PFSK-1 (cell line): ENCODE results near the gene DOLPP1.

Experiments
- FOXP2 ChIP-seq: optimal IDR thresholded peaks from 2 replicates; pipeline ENCODE3; 2011; ENCODE audit warnings: borderline replicate concordance, control low read depth, inconsistent platforms; ENCODE audit not compliant: insufficient read depth; ENCODE audit errors: extremely low read length, extremely low read depth
- POLR2AphosphoS5 ChIP-seq: IDR thresholded peaks from 2 replicates; pipeline ENCODE4 v1.6.1; 2012; ENCODE audit warnings: low read depth, mild to moderate bottlenecking, control low read depth, low read length, moderate library complexity
- REST ChIP-seq, 2 experiments: IDR thresholded peaks; 2 replicates each; pipeline versions ENCODE4 v1.6.1 to v1.8.0; 2011 to 2012; ENCODE audit warnings: low read depth in 2 of 2, low read length in 2 of 2, control low read depth in 1 of 2, inconsistent platforms in 1 of 2, mild to moderate bottlenecking in 1 of 2, moderate library complexity in 1 of 2; ENCODE audit not compliant: insufficient read depth in 1 of 2
- SIN3A ChIP-seq: IDR thresholded peaks from 2 replicates; pipeline ENCODE4 v1.6.1; 2012; ENCODE audit warnings: mild to moderate bottlenecking, low read length, moderate library complexity, borderline replicate concordance; ENCODE audit not compliant: insufficient read depth
- TAF1 ChIP-seq: IDR thresholded peaks from 2 replicates; pipeline ENCODE4 v1.6.1; 2012; ENCODE audit warnings: low read length, control low read depth, borderline replicate concordance; ENCODE audit not compliant: insufficient read depth

- TF ChIP-seq TAF1 (no peak), POLR2AphosphoS5 (no peak), REST (IDR thresholded peaks at IDR 0.05; ENCODE audit: insufficient read depth in 1 of 2, low read depth in 2 of 2, low read length in 2 of 2) (no peak), SIN3A (no peak), FOXP2 (no peak)
These were observed 43.7 kb downstream of the DOLPP1 start for GRCh38 chr9:129124506-129125069.
